ENCODE results near the gene CES2.

CES2 gene

GRCh38 chr16:66913711-66914110, 21.6 kb upstream of the CES2 start:
- no peak overlapping the region for H3K4me3 ChIP-seq (ENCODE audit: low read length)
- TF ChIP-seq CTCF (conservative IDR thresholded peaks at IDR 0.05; ENCODE audit: low read depth, low read length) = no peak
- no peak for DNase-seq (ENCODE audit: low read depth)

- DNase-seq (ENCODE audit: low read depth) = no peak
- TF ChIP-seq CTCF (conservative IDR thresholded peaks at IDR 0.05; ENCODE audit: low read depth, low read length) = no peak
- H3K4me3 ChIP-seq (ENCODE audit: low read length) = no peak overlapping the region
Observed at GRCh38 chr16:66914541-66914940, 20.8 kb upstream of the CES2 start.

- H3K4me3 ChIP-seq (ENCODE audit: low read length) = no peak overlapping the region
- TF ChIP-seq CTCF (conservative IDR thresholded peaks at IDR 0.05; ENCODE audit: low read depth, low read length) = no peak
- no peak for DNase-seq (ENCODE audit: low read depth)
Observed at GRCh38 chr16:66915041-66915440, 20.3 kb upstream of the CES2 start.

GRCh38 chr16:66916518-66916917, 18.8 kb upstream of the CES2 start:
- no peak for DNase-seq (ENCODE audit: low read depth)
- TF ChIP-seq CTCF (conservative IDR thresholded peaks at IDR 0.05; ENCODE audit: low read depth, low read length) = no peak
- H3K4me3 ChIP-seq (ENCODE audit: low read length) = no peak overlapping the region

GRCh38 chr16:66917741-66918140, 17.6 kb upstream of the CES2 start:
- no peak for DNase-seq (ENCODE audit: low read depth)
- no peak for TF ChIP-seq CTCF (conservative IDR thresholded peaks at IDR 0.05; ENCODE audit: low read depth, low read length)
- no peak overlapping the region for H3K4me3 ChIP-seq (ENCODE audit: low read length)

GRCh38 chr16:66918355-66918754, 17.0 kb upstream of the CES2 start:
- H3K4me3 ChIP-seq (ENCODE audit: low read length) = no peak overlapping the region
- no peak for TF ChIP-seq CTCF (conservative IDR thresholded peaks at IDR 0.05; ENCODE audit: low read depth, low read length)
- no peak for DNase-seq (ENCODE audit: low read depth)

- no peak for DNase-seq (ENCODE audit: low read depth)
- TF ChIP-seq CTCF (conservative IDR thresholded peaks at IDR 0.05; ENCODE audit: low read depth, low read length) = no peak
- H3K4me3 ChIP-seq (ENCODE audit: low read length) = no peak within 1 kb of the TSS
Observed at GRCh38 chr16:66918803-66919568, 16.3 kb upstream of the CES2 start, which contains the start of gene CDH16. Gene CDH16 (minus strand): TSS chr16:66918885. CDS start chr16:66918065, 820 bp downstream.
